Spleen (tissue), 7 donors: ENCODE measurements around the gene GRID2.

Experiments used
- CTCF ChIP-seq, 11 experiments: fragments of 200-600 bp in 7 of 11; fragments of 450-650 bp in 4 of 11; sonication (generic) in 4 of 11; IDR thresholded peaks in 8 of 11; conservative IDR thresholded peaks in 3 of 11; 1 replicate in 7 of 11; 2 replicates in 4 of 11; pipeline versions ENCODE4 v1.4.0 to v1.8.0; 2016 to 2021; ENCODE audit warnings: antibody characterized with exemption in 11 of 11, inconsistent platforms in 4 of 11, mild to moderate bottlenecking in 1 of 11
- POLR2A ChIP-seq, 3 donors: fragments of 450-650 bp; IDR thresholded peaks; one replicate each; pipeline ENCODE4 v1.5.1; 2017; ENCODE audit warnings: antibody characterized with exemption in 3 of 3, mild to moderate bottlenecking in 1 of 3
- donor health status: DM: no; HTN: no; CAD: no; lungs with moderate emphysema.
- donor health status: DM: no; HTN: no; CAD: no.
- donor health status: DM: no; HTN: no; CAD: no.

- TF ChIP-seq POLR2A (IDR thresholded peaks at IDR 0.05) = no peak
- TF ChIP-seq CTCF (IDR thresholded peaks at IDR 0.05 in 8 of 11, conservative IDR thresholded peaks at IDR 0.05 in 3 of 11) = no peak
Measured at GRCh38 chr4:93756101-93756500, 1452.3 kb downstream of the GRID2 start.
